Parathyroid adenoma (tissue), 2 donors: ENCODE data around the gene PITX1.

Experiments
- H2AFZ ChIP-seq: fragments of 300-600 bp; sonication (generic); one replicate; pipeline ENCODE4 v1.7.0; 2017; ENCODE audit warnings: antibody characterized with exemption, mild to moderate bottlenecking
- H3K27ac ChIP-seq: fragments of 300-600 bp; sonication (generic); one replicate; pipeline ENCODE4 v1.7.0; 2017
- H3K27me3 ChIP-seq: fragments of 300-600 bp; sonication (generic); one replicate; pipeline ENCODE4 v1.7.0; 2017; ENCODE audit warnings: low read length; ENCODE audit not compliant: control insufficient read depth, insufficient read depth
- H3K36me3 ChIP-seq: fragments of 300-600 bp; sonication (generic); one replicate; pipeline ENCODE4 v1.7.0; 2017; ENCODE audit warnings: low read length; ENCODE audit not compliant: control insufficient read depth, insufficient read depth
- H3K4me1 ChIP-seq: fragments of 300-600 bp; sonication (generic); one replicate; pipeline ENCODE4 v1.7.0; 2017; ENCODE audit warnings: control low read depth
- H3K4me2 ChIP-seq: fragments of 300-600 bp; sonication (generic); one replicate; pipeline ENCODE4 v1.7.0; 2017; ENCODE audit warnings: low read length
- H3K4me3 ChIP-seq: fragments of 300-600 bp; sonication (generic); one replicate; pipeline ENCODE4 v1.7.0; 2017; ENCODE audit warnings: low read depth, low read length
- H3K79me2 ChIP-seq: fragments of 300-600 bp; sonication (generic); one replicate; pipeline ENCODE4 v1.7.0; 2017; ENCODE audit warnings: control low read depth
- H3K9ac ChIP-seq: fragments of 300-600 bp; sonication (generic); one replicate; pipeline ENCODE4 v1.7.0; 2017; ENCODE audit warnings: mild to moderate bottlenecking
- H3K9me3 ChIP-seq: fragments of 300-600 bp; sonication (generic); one replicate; pipeline ENCODE4 v1.7.0; 2017; ENCODE audit warnings: low read length; ENCODE audit not compliant: control insufficient read depth
- CTCF ChIP-seq: fragments of 300-600 bp; sonication (generic); IDR thresholded peaks from one replicate; pipeline ENCODE4 v1.7.0; 2017; ENCODE audit warnings: antibody characterized with exemption, mild to moderate bottlenecking
- donor health status: primary hyperparathyroidism.

Gene PITX1

GRCh38 chr5:135076801-135077200 lies 42.8 kb upstream of the PITX1 start:
- no peaks in the 10 kb centered on the region for H3K9me3 ChIP-seq
- no peak overlapping the region for H3K4me3 ChIP-seq
- no peaks in the 10 kb centered on the region for H3K4me1 ChIP-seq
- H3K79me2 ChIP-seq: no peaks in the 10 kb centered on the region
- H3K27ac ChIP-seq: no peak overlapping the region
- TF ChIP-seq CTCF: no peak
- H2AFZ ChIP-seq: no peak overlapping the region
- H3K9ac ChIP-seq: no peak overlapping the region
- no peaks in the 10 kb centered on the region for H3K36me3 ChIP-seq
- H3K4me2 ChIP-seq: no peak overlapping the region
- H3K27me3 ChIP-seq: no peaks in the 10 kb centered on the region

GRCh38 chr5:135076051-135076491 lies 42.0 kb upstream of the PITX1 start:
- Histone ChIP-seq H3K9me3 (no peaks in the 10 kb centered on the region), H3K9ac (no peak overlapping the region), H3K4me1 (no peaks in the 10 kb centered on the region), H3K4me2 (no peak overlapping the region), H3K36me3 (no peaks in the 10 kb centered on the region), H2AFZ (no peak overlapping the region), H3K27me3 (no peaks in the 10 kb centered on the region), H3K79me2 (no peaks in the 10 kb centered on the region), H3K27ac (no peak overlapping the region), H3K4me3 (no peak overlapping the region)
- no peak for TF ChIP-seq CTCF

GRCh38 chr5:135075621-135076020 lies 41.6 kb upstream of the PITX1 start:
- Histone ChIP-seq H3K36me3 (no peaks in the 10 kb centered on the region), H3K79me2 (no peaks in the 10 kb centered on the region), H3K4me2 (no peak overlapping the region), H3K27ac (no peak overlapping the region), H3K27me3 (no peaks in the 10 kb centered on the region), H3K4me3 (no peak overlapping the region), H3K9ac (no peak overlapping the region), H2AFZ (no peak overlapping the region), H3K4me1 (no peaks in the 10 kb centered on the region), H3K9me3 (no peaks in the 10 kb centered on the region)
- TF ChIP-seq CTCF: no peak

- H3K79me2 ChIP-seq: no peaks in the 10 kb centered on the region
- H3K4me1 ChIP-seq: no peaks in the 10 kb centered on the region
- no peak overlapping the region for H3K4me2 ChIP-seq
- no peaks in the 10 kb centered on the region for H3K36me3 ChIP-seq
- TF ChIP-seq CTCF: no peak
- H3K27ac ChIP-seq: no peak overlapping the region
- no peaks in the 10 kb centered on the region for H3K27me3 ChIP-seq
- H3K4me3 ChIP-seq: no peak overlapping the region
- H3K9ac ChIP-seq: no peak overlapping the region
- no peaks in the 10 kb centered on the region for H3K9me3 ChIP-seq
- no peak overlapping the region for H2AFZ ChIP-seq
These were observed 39.8 kb upstream of the PITX1 start for GRCh38 chr5:135073761-135074345.
